SK-N-MC (cell line): ENCODE results near the gene TMEM120B.

Experiments
- EZH2 ChIP-seq: fragments of 200-600 bp; sonication (generic); IDR thresholded peaks from one replicate; pipeline ENCODE4 v1.6.1; 2017; ENCODE audit warnings: antibody characterized with exemption
- FOXP2 ChIP-seq: optimal IDR thresholded peaks from 2 replicates; pipeline ENCODE3; 2011; ENCODE audit warnings: mild to moderate bottlenecking, moderate library complexity; ENCODE audit not compliant: insufficient read depth; ENCODE audit errors: extremely low read length, control extremely low read depth
- POLR2AphosphoS5 ChIP-seq: IDR thresholded peaks from 2 replicates; pipeline ENCODE4 v1.6.1; 2012; ENCODE audit warnings: mild to moderate bottlenecking, low read depth, low read length, borderline replicate concordance

GRCh38 chr12:121748218-121748570 lies 35.6 kb downstream of the TMEM120B start:
- TF ChIP-seq EZH2 (no peak), POLR2AphosphoS5 (no peak), FOXP2 (no peak)
